SK-N-SH (cell line): ENCODE measurements around the gene SLCO3A1. TPM values are rescaled to one million over a fixed set of nuclear protein-coding genes. Genes with fewer than 3 reads are reported as not detected.

Source experiments
- CTCF ChIA-PET: fragments of 300-600, 350-600 bp; formaldehyde crosslinking; extraction: SDS; loops from one replicate; lab custom pipeline; 2021; lab: Yijun Ruan, JAX
- POLR2A ChIA-PET: fragments of 350-600 bp; sonication (Branson Sonifier 250); formaldehyde crosslinking; extraction: SDS; loops from one replicate; lab custom pipeline; 2020; ENCODE audit warnings: antibody characterized with exemption, inconsistent platforms; lab: Yijun Ruan, JAX
- DNase-seq: peaks from one replicate; pipeline ENCODE4 v3.0.0; 2012
- H2AFZ ChIP-seq: fragments of 200-600 bp; sonication (generic); 2 replicates; pipeline ENCODE4 v1.8.1; 2016; ENCODE audit warnings: antibody characterized with exemption, mild to moderate bottlenecking, low read depth
- H3F3A ChIP-seq: fragments of 200-600 bp; sonication (generic); replicated peaks from 2 replicates; pipeline ENCODE3; 2016; ENCODE audit warnings: antibody characterized with exemption, mild to moderate bottlenecking; ENCODE audit not compliant: insufficient read depth
- H3K27ac ChIP-seq, 2 experiments: fragments of 200-500 bp in 1 of 2; fragments of 200-600 bp in 1 of 2; sonication (Bioruptor generic) in 1 of 2; sonication (generic), shearing (Covaris generic) in 1 of 2; 2 replicates each; pipeline versions ENCODE4 v1.5.1 to v1.6.1; 2014 to 2016; ENCODE audit warnings: low read depth in 2 of 2, inconsistent platforms in 1 of 2, low read length in 1 of 2, mild to moderate bottlenecking in 1 of 2, mixed read lengths in 1 of 2
- H3K27me3 ChIP-seq: fragments of 200-600 bp; sonication (generic), shearing (Covaris generic); 2 replicates; pipeline ENCODE4 v1.6.1; 2016; ENCODE audit warnings: mixed run types; ENCODE audit not compliant: insufficient read depth
- H3K36me3 ChIP-seq, 2 experiments: fragments of 200-500 bp in 1 of 2; fragments of 200-600 bp in 1 of 2; sonication (Bioruptor generic) in 1 of 2; sonication (generic) in 1 of 2; replicated peaks in 1 of 2; 2 replicates each; pipeline versions ENCODE3 to v1.5.1; 2014 to 2016; ENCODE audit warnings: low read length in 1 of 2, mild to moderate bottlenecking in 1 of 2; ENCODE audit not compliant: insufficient read depth in 2 of 2, control insufficient read depth in 1 of 2
- H3K4me1 ChIP-seq, 2 experiments: fragments of 200-500 bp in 1 of 2; fragments of 200-600 bp in 1 of 2; sonication (Bioruptor generic) in 1 of 2; sonication (generic), shearing (Covaris generic) in 1 of 2; 2 replicates each; pipeline versions ENCODE4 v1.5.1 to v1.6.1; 2014 to 2016; ENCODE audit warnings: low read depth in 1 of 2, low read length in 1 of 2, mixed run types in 1 of 2; ENCODE audit not compliant: insufficient read depth in 2 of 2, control insufficient read depth in 1 of 2
- H3K4me2 ChIP-seq: fragments of 200-600 bp; sonication (generic), shearing (Covaris generic); 2 replicates; pipeline ENCODE4 v1.6.1; 2017; ENCODE audit warnings: mixed run types
- H3K4me3 ChIP-seq, 2 experiments: fragments of 200-500 bp in 1 of 2; fragments of 200-600 bp in 1 of 2; sonication (Bioruptor generic) in 1 of 2; sonication (generic), shearing (Covaris generic) in 1 of 2; 2 replicates each; pipeline versions ENCODE4 v1.5.1 to v1.8.1; 2014 to 2016; ENCODE audit warnings: low read depth in 2 of 2, inconsistent platforms in 1 of 2, low read length in 1 of 2, mild to moderate bottlenecking in 1 of 2, mixed read lengths in 1 of 2, moderate library complexity in 1 of 2
- H3K79me2 ChIP-seq: fragments of 200-600 bp; sonication (generic); 2 replicates; pipeline ENCODE4 v1.8.1; 2017; ENCODE audit warnings: mild to moderate bottlenecking; ENCODE audit not compliant: insufficient read depth
- H3K9ac ChIP-seq: fragments of 200-600 bp; sonication (generic); 2 replicates; pipeline ENCODE4 v1.6.1; 2017; ENCODE audit warnings: mixed run types
- H3K9me2 ChIP-seq: fragments of 200-600 bp; sonication (generic); 2 replicates; pipeline ENCODE4 v1.6.1; 2017; ENCODE audit warnings: mixed run types
- H3K9me3 ChIP-seq: fragments of 200-600 bp; sonication (generic); 2 replicates; pipeline ENCODE4 v1.6.1; 2017; ENCODE audit warnings: mixed run types, mild to moderate bottlenecking, moderate library complexity
- H4K20me1 ChIP-seq: fragments of 200-600 bp; sonication (generic); 2 replicates; pipeline ENCODE4 v1.6.1; 2017; ENCODE audit warnings: mild to moderate bottlenecking, mixed run types; ENCODE audit not compliant: insufficient read depth
- ELF1 ChIP-seq: IDR thresholded peaks from 2 replicates; pipeline ENCODE4 v1.4.0; 2012
- EP300 ChIP-seq, 2 experiments: IDR thresholded peaks; 2 replicates each; pipeline versions ENCODE4 v1.4.0 to v1.6.1; 2012; ENCODE audit warnings: borderline replicate concordance in 1 of 2, low read depth in 1 of 2, low read length in 1 of 2
- FOXM1 ChIP-seq: IDR thresholded peaks from 2 replicates; pipeline ENCODE4 v1.4.0; 2012; ENCODE audit warnings: low read depth, mild to moderate bottlenecking
- JUND ChIP-seq: IDR thresholded peaks from 2 replicates; pipeline ENCODE4 v1.4.0; 2012
- MXI1 ChIP-seq: IDR thresholded peaks from 2 replicates; pipeline ENCODE4 v1.6.1; 2012; ENCODE audit warnings: mild to moderate bottlenecking, low read depth, low read length, improper control_type of control experiment
- NFIC ChIP-seq: IDR thresholded peaks from 2 replicates; pipeline ENCODE4 v1.4.0; 2012; ENCODE audit warnings: borderline replicate concordance
- NRF1 ChIP-seq: IDR thresholded peaks from 2 replicates; pipeline ENCODE4 v1.6.1; 2012; ENCODE audit warnings: low read depth, mild to moderate bottlenecking, low read length
- RAD21 ChIP-seq: IDR thresholded peaks from 2 replicates; pipeline ENCODE4 v1.6.1; 2012; ENCODE audit warnings: mild to moderate bottlenecking, low read length
- RCOR1 ChIP-seq: fragments of 150-350 bp; IDR thresholded peaks from 2 replicates; pipeline ENCODE4 v1.6.1; 2017; ENCODE audit warnings: antibody characterized with exemption, low read length
- REST ChIP-seq: IDR thresholded peaks from 2 replicates; pipeline ENCODE4 v1.6.1; 2012; ENCODE audit warnings: mild to moderate bottlenecking, low read depth, low read length, moderate library complexity
- SIN3A ChIP-seq: IDR thresholded peaks from 2 replicates; pipeline ENCODE4 v1.6.1; 2012; ENCODE audit warnings: low read depth, mild to moderate bottlenecking, low read length, moderate library complexity, borderline replicate concordance
- SMC3 ChIP-seq: IDR thresholded peaks from 2 replicates; pipeline ENCODE4 v1.6.1; 2012; ENCODE audit warnings: low read depth, low read length, improper control_type of control experiment
- TCF12 ChIP-seq: IDR thresholded peaks from 2 replicates; pipeline ENCODE4 v1.4.0; 2012
- whole genome bisulfite sequencing: methylation state at CpG from one replicate; pipeline ENCODE4 v1.1.6; 2017; ENCODE audit warnings: low lambda C conversion rate; 5-methylcytosine and 5-hydroxymethylcytosine counted together
- polyA plus RNA-seq, 3 experiments: library from polyadenylated mRNA; depleted of rRNA; stranded (reverse); fragments of >200 nt; gene quantifications; 2 replicates each; pipeline ENCODE4 v1.2.3, GENCODE V29; 2012
- TF ChIP-seq, protein P1 (sequence below): fragments of 200-600 bp; sonication (generic); IDR thresholded peaks from 2 replicates; pipeline ENCODE4 v1.6.1; 2017; ENCODE audit warnings: antibody characterized with exemption, mild to moderate bottlenecking, moderate library complexity
- TF ChIP-seq, protein P2 (sequence below): fragments of 150-350 bp; IDR thresholded peaks from 2 replicates; pipeline ENCODE4 v1.6.1; 2016; ENCODE audit warnings: mild to moderate bottlenecking, low read depth, low read length
- TF ChIP-seq, protein P3 (sequence below): IDR thresholded peaks from 2 replicates; pipeline ENCODE4 v1.4.0; 2012; ENCODE audit warnings: low read depth

The SLCO3A1 gene
- polyA plus RNA-seq, 1 of the 3 experiments (the other 2 are of a cell fraction): 19.7 TPM

DNA sequence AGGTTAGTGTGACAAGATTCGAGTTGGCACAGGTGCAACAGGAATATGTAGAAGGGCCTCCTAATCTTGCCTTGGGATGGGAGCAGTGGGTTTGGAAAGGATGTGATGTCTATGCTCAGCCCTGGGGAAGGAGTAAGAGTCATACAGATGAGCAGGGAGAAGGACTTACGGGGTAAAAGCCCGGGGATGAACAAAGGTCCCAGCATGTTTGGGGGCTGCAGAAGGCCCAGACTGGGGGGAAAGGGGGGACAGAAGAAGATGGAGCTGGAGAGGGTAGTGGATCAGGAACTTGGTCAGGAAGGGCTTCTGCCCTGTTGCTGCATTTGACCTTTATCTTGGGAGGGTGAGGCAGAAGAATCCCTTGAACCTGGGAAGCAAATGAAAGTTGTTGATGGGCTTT, 300.1 kb downstream of the SLCO3A1 start (continued):
- no peak for TF ChIP-seq REST

GRCh38 chr15:92155934-92156333, 302.4 kb downstream of the SLCO3A1 start:
- ChIA-PET POLR2A (no interaction called here), CTCF (interaction anchor here (0.6 kb wide), 1 partner anchor 77 kb away, joined by 3 read pairs; no protein-coding TSS in a partner anchor)
- Histone ChIP-seq H2AFZ (no peak overlapping the region), H3K4me2 (no peak overlapping the region), H3F3A (no peaks in the 10 kb centered on the region), H3K4me1 (peaks cover 0 to 3% of the 10 kb centered on the region in 2 experiments; a peak in 1 of 4 replicates), H3K9me3 (no peaks in the 10 kb centered on the region), H3K36me3 (peaks cover 5 to 15% of the 10 kb centered on the region in 2 experiments), H3K79me2 (no peaks in the 10 kb centered on the region), H3K9me2 (no peaks in the 10 kb centered on the region), H3K27ac (no peak overlapping the region), H4K20me1 (no peaks in the 10 kb centered on the region), H3K4me3 (no peak overlapping the region), H3K27me3 (no peaks in the 10 kb centered on the region), H3K9ac (no peak overlapping the region)
- DNase-seq: no peak
- WGBS: 91% methylated on average over 6 of the region's 9 CpGs
- TF ChIP-seq TCF12 (no peak), NRF1 (no peak), MXI1 (no peak), EP300 (IDR thresholded peaks at IDR 0.05; ENCODE audit: borderline replicate concordance in 1 of 2, low read depth in 1 of 2, low read length in 1 of 2) (no peak), NFIC (no peak)
- TF ChIP-seq, protein P1, sequence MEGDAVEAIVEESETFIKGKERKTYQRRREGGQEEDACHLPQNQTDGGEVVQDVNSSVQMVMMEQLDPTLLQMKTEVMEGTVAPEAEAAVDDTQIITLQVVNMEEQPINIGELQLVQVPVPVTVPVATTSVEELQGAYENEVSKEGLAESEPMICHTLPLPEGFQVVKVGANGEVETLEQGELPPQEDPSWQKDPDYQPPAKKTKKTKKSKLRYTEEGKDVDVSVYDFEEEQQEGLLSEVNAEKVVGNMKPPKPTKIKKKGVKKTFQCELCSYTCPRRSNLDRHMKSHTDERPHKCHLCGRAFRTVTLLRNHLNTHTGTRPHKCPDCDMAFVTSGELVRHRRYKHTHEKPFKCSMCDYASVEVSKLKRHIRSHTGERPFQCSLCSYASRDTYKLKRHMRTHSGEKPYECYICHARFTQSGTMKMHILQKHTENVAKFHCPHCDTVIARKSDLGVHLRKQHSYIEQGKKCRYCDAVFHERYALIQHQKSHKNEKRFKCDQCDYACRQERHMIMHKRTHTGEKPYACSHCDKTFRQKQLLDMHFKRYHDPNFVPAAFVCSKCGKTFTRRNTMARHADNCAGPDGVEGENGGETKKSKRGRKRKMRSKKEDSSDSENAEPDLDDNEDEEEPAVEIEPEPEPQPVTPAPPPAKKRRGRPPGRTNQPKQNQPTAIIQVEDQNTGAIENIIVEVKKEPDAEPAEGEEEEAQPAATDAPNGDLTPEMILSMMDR: no peak

DNA sequence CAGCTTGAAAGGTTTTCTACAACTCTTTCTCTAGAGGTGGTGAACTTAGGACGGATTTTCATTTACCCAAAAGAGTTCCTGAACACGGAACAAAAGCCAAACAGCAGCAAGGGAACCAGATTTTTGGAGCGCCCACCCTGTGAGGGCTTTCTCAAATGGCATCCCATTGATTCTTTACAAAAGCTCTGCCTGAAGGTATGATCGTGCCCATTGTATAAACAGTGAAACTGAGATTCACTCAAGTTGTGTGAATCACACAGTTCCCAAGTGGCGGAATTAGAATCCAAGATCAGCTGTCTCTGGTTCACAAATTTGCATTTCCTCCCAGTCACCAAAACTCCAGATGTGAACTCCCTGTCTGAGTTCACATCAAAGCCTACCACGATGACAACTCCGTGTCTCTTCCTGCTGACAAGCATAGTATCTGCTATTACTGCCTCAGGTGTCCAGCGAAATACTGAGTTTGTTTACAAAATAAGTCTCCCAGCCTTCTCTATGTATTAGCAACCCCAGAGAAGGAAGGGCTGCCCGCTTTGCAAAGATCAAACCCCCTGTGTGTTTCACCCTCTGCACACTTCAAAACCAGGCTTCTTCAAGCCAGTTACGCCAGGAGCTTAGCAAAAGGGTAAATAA, 304.3 kb downstream of the SLCO3A1 start:
- H3K4me1 ChIP-seq: peaks cover 0 to 3% of the 10 kb centered on the region in 2 experiments; a peak in 1 of 4 replicates
- no peak overlapping the region for H3K4me3 ChIP-seq
- H3K9ac ChIP-seq: no peak overlapping the region
- no peak overlapping the region for H3K27ac ChIP-seq
- peaks cover 2 to 4% of the 10 kb centered on the region in 2 experiments for H3K36me3 ChIP-seq
- POLR2A ChIA-PET: no interaction called here
- CTCF ChIA-PET: interaction anchor here (0.7 kb wide), 1 partner anchor 39 kb away, joined by 3 read pairs; no protein-coding TSS in a partner anchor
- H3K4me2 ChIP-seq: no peak overlapping the region
- H3K9me3 ChIP-seq: no peaks in the 10 kb centered on the region
- no peaks in the 10 kb centered on the region for H3F3A ChIP-seq
- no peaks in the 10 kb centered on the region for H4K20me1 ChIP-seq
- WGBS: 92% methylated on average over 10 of the region's 10 CpGs
- H2AFZ ChIP-seq: no peak overlapping the region
- H3K27me3 ChIP-seq: no peaks in the 10 kb centered on the region
- no peaks in the 10 kb centered on the region for H3K9me2 ChIP-seq
- no peaks in the 10 kb centered on the region for H3K79me2 ChIP-seq
- DNase-seq: no peak
- TF ChIP-seq RAD21: no peak
- no peak for TF ChIP-seq EP300 (IDR thresholded peaks at IDR 0.05; ENCODE audit: borderline replicate concordance in 1 of 2, low read depth in 1 of 2, low read length in 1 of 2)
- no peak for TF ChIP-seq RCOR1
- TF ChIP-seq, protein P2, sequence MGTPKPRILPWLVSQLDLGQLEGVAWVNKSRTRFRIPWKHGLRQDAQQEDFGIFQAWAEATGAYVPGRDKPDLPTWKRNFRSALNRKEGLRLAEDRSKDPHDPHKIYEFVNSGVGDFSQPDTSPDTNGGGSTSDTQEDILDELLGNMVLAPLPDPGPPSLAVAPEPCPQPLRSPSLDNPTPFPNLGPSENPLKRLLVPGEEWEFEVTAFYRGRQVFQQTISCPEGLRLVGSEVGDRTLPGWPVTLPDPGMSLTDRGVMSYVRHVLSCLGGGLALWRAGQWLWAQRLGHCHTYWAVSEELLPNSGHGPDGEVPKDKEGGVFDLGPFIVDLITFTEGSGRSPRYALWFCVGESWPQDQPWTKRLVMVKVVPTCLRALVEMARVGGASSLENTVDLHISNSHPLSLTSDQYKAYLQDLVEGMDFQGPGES: no peak
- TF ChIP-seq, protein P1: no peak
- no peak for TF ChIP-seq NFIC
- no peak for TF ChIP-seq ELF1
- TF ChIP-seq, protein P3, sequence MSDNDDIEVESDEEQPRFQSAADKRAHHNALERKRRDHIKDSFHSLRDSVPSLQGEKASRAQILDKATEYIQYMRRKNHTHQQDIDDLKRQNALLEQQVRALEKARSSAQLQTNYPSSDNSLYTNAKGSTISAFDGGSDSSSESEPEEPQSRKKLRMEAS: no peak
- no peak for TF ChIP-seq JUND
- TF ChIP-seq FOXM1: no peak
- no peak for TF ChIP-seq SIN3A
- no peak for TF ChIP-seq SMC3
